Upper lobe of left lung (tissue), 6 donors: Measurements from ENCODE around the gene WTAP. TPM values are rescaled to one million over a fixed set of nuclear protein-coding genes. Genes with fewer than 3 reads are reported as not detected.

Experiments
- ATAC-seq, 2 donors: fragments of 200-7000 bp; cut with Tn5 transposase; one replicate each; pipeline ENCODE4 v1.9.1; 2022; ENCODE audit warnings: mild to moderate bottlenecking in 2 of 2, moderate library complexity in 2 of 2; ENCODE audit not compliant: low FRiP score in 2 of 2
- DNase-seq, 2 donors: peaks; one replicate each; pipeline ENCODE4 v3.0.0-alpha.2; 2019 to 2020
- H3K27ac ChIP-seq, 4 donors: fragments of 200-600 bp; sonication (generic); one replicate each; pipeline ENCODE4 v1.5.1; 2016 to 2019
- H3K27me3 ChIP-seq, 4 donors: fragments of 200-600 bp; sonication (generic); one replicate each; pipeline ENCODE4 v1.5.1; 2017 to 2019
- H3K36me3 ChIP-seq, 4 donors: fragments of 200-600 bp; sonication (generic); one replicate each; pipeline ENCODE4 v1.5.1; 2016 to 2019
- H3K4me1 ChIP-seq, 4 donors: fragments of 200-600 bp; sonication (generic); one replicate each; pipeline ENCODE4 v1.5.1; 2018 to 2019
- H3K4me3 ChIP-seq, 4 donors: fragments of 200-600 bp; sonication (generic); one replicate each; pipeline ENCODE4 v1.5.1; 2017 to 2019; ENCODE audit warnings: mild to moderate bottlenecking in 2 of 4, moderate library complexity in 1 of 4
- H3K9me3 ChIP-seq, 4 donors: fragments of 200-600 bp; sonication (generic); one replicate each; pipeline ENCODE4 v1.5.1; 2018 to 2019
- EP300 ChIP-seq, 4 donors: sonication (generic); formaldehyde crosslinking; IDR thresholded peaks; one replicate each; pipeline ENCODE4 v1.5.1; 2017; ENCODE audit warnings: antibody characterized with exemption in 4 of 4, control low read depth in 2 of 4
- POLR2A ChIP-seq, 4 donors: fragments of 450-650 bp; IDR thresholded peaks; one replicate each; pipeline ENCODE4 v1.5.1; 2016 to 2017; ENCODE audit warnings: antibody characterized with exemption in 4 of 4, mild to moderate bottlenecking in 2 of 4
- POLR2AphosphoS5 ChIP-seq, 2 donors: sonication (generic); formaldehyde crosslinking; IDR thresholded peaks; one replicate each; pipeline ENCODE4 v1.5.1; 2017; ENCODE audit warnings: antibody characterized with exemption in 2 of 2
- WGBS, 2 donors: methylation state at CpG; one replicate each; pipeline ENCODE4 v1.1.5; 2017 to 2018; 5-methylcytosine and 5-hydroxymethylcytosine counted together
- total RNA-seq, 6 donors: library from RNA; depleted of rRNA in 4 of 6; stranded (reverse); fragments of >200 nt in 4 of 6; gene quantifications; one replicate each; pipeline versions ENCODE4 v1.1.0 to v1.2.1, GENCODE V29; 2016 to 2021
- TF ChIP-seq, protein P1 (sequence below), 6 experiments: fragments of 450-650 bp in 4 of 6; fragments of 200-600 bp in 2 of 6; sonication (generic) in 2 of 6; IDR thresholded peaks; one replicate each; pipeline ENCODE4 v1.5.1; 2016 to 2019; ENCODE audit warnings: antibody characterized with exemption in 6 of 6
- donor health status: DM: no; HTN: no; CAD: no; lungs with moderate emphysema.
- donor health status: DM: no; HTN: yes; CAD: no; lungs with severe emphysema.

Gene WTAP
- total RNA-seq, 6 donors from 2014 or later = 67.0 to 123 (median 90.6) TPM

GRCh38 chr6:159715605-159716004 lies 11.7 kb upstream of the WTAP start:
- DNase-seq (no peak), ATAC-seq (no peak)
- TF ChIP-seq POLR2A (IDR thresholded peaks at IDR 0.05) = no peak
- TF ChIP-seq POLR2AphosphoS5 (IDR thresholded peaks at IDR 0.05) = no peak
- TF ChIP-seq, protein P1, sequence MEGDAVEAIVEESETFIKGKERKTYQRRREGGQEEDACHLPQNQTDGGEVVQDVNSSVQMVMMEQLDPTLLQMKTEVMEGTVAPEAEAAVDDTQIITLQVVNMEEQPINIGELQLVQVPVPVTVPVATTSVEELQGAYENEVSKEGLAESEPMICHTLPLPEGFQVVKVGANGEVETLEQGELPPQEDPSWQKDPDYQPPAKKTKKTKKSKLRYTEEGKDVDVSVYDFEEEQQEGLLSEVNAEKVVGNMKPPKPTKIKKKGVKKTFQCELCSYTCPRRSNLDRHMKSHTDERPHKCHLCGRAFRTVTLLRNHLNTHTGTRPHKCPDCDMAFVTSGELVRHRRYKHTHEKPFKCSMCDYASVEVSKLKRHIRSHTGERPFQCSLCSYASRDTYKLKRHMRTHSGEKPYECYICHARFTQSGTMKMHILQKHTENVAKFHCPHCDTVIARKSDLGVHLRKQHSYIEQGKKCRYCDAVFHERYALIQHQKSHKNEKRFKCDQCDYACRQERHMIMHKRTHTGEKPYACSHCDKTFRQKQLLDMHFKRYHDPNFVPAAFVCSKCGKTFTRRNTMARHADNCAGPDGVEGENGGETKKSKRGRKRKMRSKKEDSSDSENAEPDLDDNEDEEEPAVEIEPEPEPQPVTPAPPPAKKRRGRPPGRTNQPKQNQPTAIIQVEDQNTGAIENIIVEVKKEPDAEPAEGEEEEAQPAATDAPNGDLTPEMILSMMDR (IDR thresholded peaks at IDR 0.05) = no peak
- WGBS, 2 donors = 94 to 95% methylated on average over 3 of the region's 3 CpGs
- Histone ChIP-seq H3K27me3 (no peaks in the 10 kb centered on the region), H3K27ac (peak overlapping the region; percentile 52 to 85 (median 78)), H3K9me3 (no peaks in the 10 kb centered on the region), H3K36me3 (no peaks in the 10 kb centered on the region), H3K4me1 (peaks cover 23 to 29% (median 28%) of the 10 kb centered on the region in 4 donors), H3K4me3 (no peak overlapping the region)

DNA sequence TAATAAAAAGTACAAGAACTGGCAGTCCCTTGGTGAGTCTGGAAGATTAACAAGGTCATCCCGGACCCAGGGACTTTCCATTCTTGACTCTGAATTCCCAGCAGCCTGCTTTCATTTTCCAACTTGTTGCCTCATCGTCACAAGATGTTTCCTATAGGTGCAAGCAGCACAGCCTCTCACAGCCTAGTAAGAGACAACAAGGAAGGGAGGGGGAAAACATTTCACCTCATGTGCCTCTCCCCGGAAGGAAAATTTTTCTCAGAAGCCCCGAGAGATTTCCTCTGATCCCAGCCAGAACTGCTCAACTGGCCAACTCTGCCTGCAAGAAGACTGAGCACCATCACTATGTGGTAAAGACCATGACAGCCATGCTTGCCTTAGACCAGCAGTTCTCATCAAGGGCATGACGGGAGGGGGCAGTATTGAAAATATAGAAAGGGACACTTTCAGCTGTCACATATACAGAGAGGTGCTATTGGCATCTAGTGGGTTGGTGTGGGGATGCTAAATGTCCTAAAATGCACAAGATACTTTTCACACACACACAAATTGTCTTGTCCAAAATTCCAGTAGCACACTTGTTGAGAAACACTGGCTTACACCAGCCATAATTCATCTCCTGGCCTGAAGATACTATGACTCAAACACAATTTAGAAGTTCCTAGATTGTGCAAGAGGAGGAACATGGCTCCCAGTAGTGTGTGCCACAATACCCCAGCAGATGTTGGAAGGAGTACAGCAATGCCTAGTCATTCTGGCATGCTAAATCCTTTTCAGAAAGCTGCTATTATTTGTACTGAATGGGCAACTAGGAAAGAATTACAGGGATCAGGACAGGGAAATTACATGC lies 10.8 kb upstream of the WTAP start:
- H3K4me1 ChIP-seq = peaks cover 23 to 29% (median 28%) of the 10 kb centered on the region in 4 donors
- WGBS, 2 donors = 23 to 26% methylated on average over 5 of the region's 5 CpGs
- peak in 2 of 4 donors; percentile 19 to 21 for TF ChIP-seq POLR2A (IDR thresholded peaks at IDR 0.05)
- peak; percentile 64 to 92 for TF ChIP-seq POLR2AphosphoS5 (IDR thresholded peaks at IDR 0.05)
- peak in 3 of 4 donors; percentile 56 to 98 (median 78) for TF ChIP-seq EP300 (IDR thresholded peaks at IDR 0.05)
- TF ChIP-seq, protein P1 (IDR thresholded peaks at IDR 0.05) = no peak
- no peaks in the 10 kb centered on the region for H3K36me3 ChIP-seq
- ATAC-seq = peak; percentile 85 to 96
- peak overlapping the region in 1 of 4 donors; percentile 7 for H3K4me3 ChIP-seq
- no peaks in the 10 kb centered on the region for H3K27me3 ChIP-seq
- peak overlapping the region; percentile 71 to 85 (median 84) for H3K27ac ChIP-seq
- no peaks in the 10 kb centered on the region for H3K9me3 ChIP-seq
- DNase-seq = peak in 1 of 2 donors; percentile 62

DNA sequence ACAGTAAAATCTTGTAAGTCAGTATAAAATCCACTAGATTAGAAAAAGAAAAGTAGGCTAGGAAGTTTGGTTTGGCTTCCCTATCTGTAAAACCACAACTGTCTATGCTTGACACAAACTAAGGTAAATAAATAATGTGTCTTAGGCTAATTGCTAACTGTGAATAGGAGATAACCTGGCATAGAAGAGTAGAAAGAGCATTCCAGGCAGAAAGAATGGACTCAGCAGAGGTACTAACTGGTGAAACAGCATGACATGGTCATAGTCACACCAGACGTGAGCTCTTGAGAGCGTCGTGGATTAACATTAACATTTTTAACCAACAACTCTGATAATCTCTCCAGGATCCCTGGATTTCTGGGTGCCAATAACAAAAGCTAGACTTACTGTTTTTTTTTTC lies 8.7 kb upstream of the WTAP start:
- Histone ChIP-seq H3K4me3 (no peak overlapping the region), H3K4me1 (peaks cover 23 to 29% (median 28%) of the 10 kb centered on the region in 4 donors), H3K27me3 (no peaks in the 10 kb centered on the region), H3K36me3 (no peaks in the 10 kb centered on the region), H3K9me3 (no peaks in the 10 kb centered on the region), H3K27ac (no peak overlapping the region)
- 68 to 74% methylated on average over 3 of the region's 3 CpGs for WGBS, 2 donors
- TF ChIP-seq, protein P1 (IDR thresholded peaks at IDR 0.05) = no peak
- TF ChIP-seq EP300 (IDR thresholded peaks at IDR 0.05) (no peak), POLR2AphosphoS5 (IDR thresholded peaks at IDR 0.05) (no peak), POLR2A (IDR thresholded peaks at IDR 0.05) (no peak)
- DNase-seq = no peak
- no peak for ATAC-seq

GRCh38 chr6:159719287-159719686 lies 8.0 kb upstream of the WTAP start:
- Histone ChIP-seq H3K27ac (no peak overlapping the region), H3K9me3 (no peaks in the 10 kb centered on the region), H3K4me3 (no peak overlapping the region), H3K27me3 (no peaks in the 10 kb centered on the region), H3K36me3 (no peaks in the 10 kb centered on the region), H3K4me1 (peaks cover 23 to 29% (median 28%) of the 10 kb centered on the region in 4 donors)
- no peak for TF ChIP-seq POLR2AphosphoS5 (IDR thresholded peaks at IDR 0.05)
- TF ChIP-seq EP300 (IDR thresholded peaks at IDR 0.05) = no peak
- TF ChIP-seq, protein P1 (IDR thresholded peaks at IDR 0.05) = no peak
- no peak for TF ChIP-seq POLR2A (IDR thresholded peaks at IDR 0.05)
- ATAC-seq (no peak), DNase-seq (no peak)
- 97% methylated on average over 7 of the region's 7 CpGs for WGBS, 2 donors
